Measurements from ENCODE around the gene DDA1.
"Not testable (repeated sequence)": the region's sequence is repeated elsewhere in the genome, so short reads cannot be mapped to it uniquely, and the experiment has no call there.

The DDA1 gene

GRCh38 chr19:17348700-17349099 is 39.3 kb downstream of the DDA1 start:
- DNase-seq = peak; percentile 4

- DNase-seq = no peak
These were observed 42.6 kb downstream of the DDA1 start for GRCh38 chr19:17351815-17352435.

GRCh38 chr19:17352608-17353280 is 43.4 kb downstream of the DDA1 start:
- DNase-seq = no peak

GRCh38 chr19:17353386-17353785 is 44.0 kb downstream of the DDA1 start:
- DNase-seq = no peak

GRCh38 chr19:17357078-17357666 is 47.8 kb downstream of the DDA1 start:
- DNase-seq = no peak

- DNase-seq = no peak
These were observed 48.4 kb downstream of the DDA1 start for GRCh38 chr19:17357724-17358123.

- DNase-seq = no peak
These were observed 49.0 kb downstream of the DDA1 start for GRCh38 chr19:17358395-17358794.

GRCh38 chr19:17359905-17360800 is 50.8 kb downstream of the DDA1 start:
- DNase-seq = no peak

- not testable (repeated sequence) for DNase-seq
These were observed 54.7 kb downstream of the DDA1 start for GRCh38 chr19:17363852-17364605.

- DNase-seq = no peak
These were observed 56.0 kb downstream of the DDA1 start for GRCh38 chr19:17365361-17365760.

- no peak for DNase-seq
These were observed 60.7 kb downstream of the DDA1 start for GRCh38 chr19:17370026-17370587.

Measured in NCI-H2171 treated with DMSO at 0.1 percent for 48 hours (cell line).